GM12878 (cell line): ENCODE results near the gene MYCN. TPM values are rescaled to one million over a fixed set of nuclear protein-coding genes. Genes with fewer than 3 reads are reported as not detected.

Experiments
- ATAC-seq: fragments of 200-7000 bp; cut with Tn5 transposase; 3 replicates; pipeline ENCODE4 v1.9.1; 2020; ENCODE audit warnings: mild to moderate bottlenecking, moderate library complexity
- BruUV-seq: library from RNA; stranded (reverse); fragments of 400-500 nt; replicated peaks from 2 replicates; lab custom pipeline; 2021; lab: Mats Ljungman, UMichigan
- CTCF ChIA-PET: fragments of 300-600 bp; sonication (Branson Sonifier 250); formaldehyde crosslinking; extraction: SDS; loops from one replicate; lab custom pipeline; 2021; ENCODE audit warnings: inconsistent platforms; lab: Yijun Ruan, JAX
- POLR2A ChIA-PET: fragments of 350-600 bp; formaldehyde crosslinking; extraction: SDS; loops from one replicate; lab custom pipeline; 2021; ENCODE audit warnings: inconsistent platforms; lab: Charles Lee
- RAD21 ChIA-PET: fragments of 300-600 bp; sonication (Branson Sonifier 250); formaldehyde crosslinking; loops from one replicate; lab custom pipeline; 2023; ENCODE audit warnings: antibody characterized with exemption; ENCODE audit not compliant: unreplicated experiment; lab: Charles Lee
- SMC1A ChIA-PET: fragments of 300-600 bp; sonication (Branson Sonifier 250); formaldehyde crosslinking; loops from one replicate; lab custom pipeline; 2023; ENCODE audit not compliant: unreplicated experiment, uncharacterized antibody; lab: Charles Lee
- DNase-seq: peaks from one replicate; pipeline ENCODE4 v3.0.0-alpha.2; 2011; ENCODE audit warnings: low read depth, low spot score
- FAIRE-seq: peaks from 3 replicates; lab custom pipeline; 2011; peaks lifted over from hg19 to GRCh38; lab: Jason Lieb, UNC
- H2AFZ ChIP-seq: 2 replicates; pipeline ENCODE4 v1.6.0; 2011; ENCODE audit warnings: low read depth, low read length, control low read depth; ENCODE audit not compliant: control insufficient read depth
- H3K27ac ChIP-seq: 2 replicates; pipeline ENCODE4 v1.5.1; 2011; ENCODE audit warnings: control low read depth; ENCODE audit not compliant: control insufficient read depth, insufficient read depth
- H3K27me3 ChIP-seq, 2 experiments: replicated peaks in 1 of 2; 2 replicates each; pipeline versions ENCODE4 v1.6.0 to v1.6.1; 2011; ENCODE audit warnings: low read length in 1 of 2; ENCODE audit not compliant: control insufficient read depth in 2 of 2, insufficient read depth in 2 of 2
- H3K36me3 ChIP-seq, 2 experiments: 2 replicates each; pipeline ENCODE4 v1.5.1; 2011; ENCODE audit warnings: low read length in 1 of 2; ENCODE audit not compliant: control insufficient read depth in 2 of 2, insufficient read depth in 2 of 2
- H3K4me1 ChIP-seq: 2 replicates; pipeline ENCODE4 v1.6.1; 2011; ENCODE audit warnings: mild to moderate bottlenecking, low read length, moderate library complexity, mixed read lengths; ENCODE audit not compliant: control insufficient read depth, insufficient read depth
- H3K4me2 ChIP-seq: 2 replicates; pipeline ENCODE4 v1.6.0; 2011; ENCODE audit warnings: control low read depth; ENCODE audit not compliant: control insufficient read depth, insufficient read depth
- H3K4me3 ChIP-seq: fragments of 200-600 bp; sonication (generic); 2 replicates; pipeline ENCODE4 v1.5.1; 2016
- H3K79me2 ChIP-seq: 2 replicates; pipeline ENCODE4 v1.6.0; 2011; ENCODE audit warnings: low read length; ENCODE audit not compliant: control insufficient read depth, insufficient read depth
- H3K9ac ChIP-seq: 2 replicates; pipeline ENCODE4 v1.8.0; 2011; ENCODE audit warnings: low read length, control low read depth, mixed read lengths; ENCODE audit not compliant: control insufficient read depth, insufficient read depth
- H3K9me3 ChIP-seq: replicated peaks from 3 replicates; pipeline ENCODE4 v1.5.1; 2011; ENCODE audit warnings: mild to moderate bottlenecking, low read length; ENCODE audit not compliant: control insufficient read depth, insufficient read depth
- H4K20me1 ChIP-seq: 2 replicates; pipeline ENCODE4 v1.6.0; 2011; ENCODE audit not compliant: control insufficient read depth, insufficient read depth
- EGR1 ChIP-seq, 2 experiments: IDR thresholded peaks; 1 replicate in 1 of 2; 2 replicates in 1 of 2; pipeline ENCODE4 v1.6.1; 2011 to 2012; ENCODE audit warnings: low read depth in 2 of 2, low read length in 2 of 2, borderline replicate concordance in 1 of 2, mild to moderate bottlenecking in 1 of 2, moderate library complexity in 1 of 2
- MTA3 ChIP-seq: IDR thresholded peaks from 2 replicates; pipeline ENCODE4 v1.6.1; 2012; ENCODE audit warnings: low read length, inconsistent platforms, borderline replicate concordance
- STAT3 ChIP-seq: IDR thresholded peaks from 2 replicates; pipeline ENCODE4 v1.6.1; 2011; ENCODE audit warnings: low read depth, low read length, improper control_type of control experiment
- SUZ12 ChIP-seq: fragments of 200-600 bp; sonication (generic); IDR thresholded peaks from one replicate; pipeline ENCODE4 v1.6.1; 2018; ENCODE audit warnings: antibody characterized with exemption, mild to moderate bottlenecking; ENCODE audit not compliant: unreplicated experiment
- ZSCAN29 ChIP-seq: fragments of 450-650 bp; IDR thresholded peaks from 2 replicates; pipeline ENCODE4 v1.6.1; 2017; ENCODE audit warnings: mild to moderate bottlenecking, moderate library complexity
- WGBS: methylation state at CpG from one replicate; pipeline ENCODE4 v1.1.6; 2016; ENCODE audit warnings: low lambda C conversion rate; ENCODE audit not compliant: insufficient replicate concordance, insufficient coverage; ENCODE audit errors: missing lambda C conversion rate; 5-methylcytosine and 5-hydroxymethylcytosine counted together
- in situ Hi-C: fragments of 300-500 bp; cut with MboI; formaldehyde crosslinking; loops from 9 replicates; pipeline ENCODE4 v1.14.3; 2018; ENCODE audit warnings: mixed read lengths
- intact Hi-C: fragments of 100-400 bp; cut with micrococcal nuclease; formaldehyde crosslinking; loops from one replicate; pipeline ENCODE4 v1.14.2; 2022; ENCODE audit not compliant: unreplicated experiment
- polyA plus RNA-seq, 11 experiments: library from polyadenylated mRNA; depleted of rRNA in 4 of 11; unstranded in 6 of 11; stranded (reverse) in 5 of 11; fragments of >200 nt; fragmentation: Nextera tagmentation in 4 of 11; fragmentation: Illumina TruSeq in 1 of 11; extraction: Ambion mirVana in 4 of 11; extraction: Trizol in 1 of 11; gene quantifications; 1 replicate in 1 of 11; 2 replicates in 10 of 11; pipeline versions ENCODE4 v1.2.1 to v1.2.3, GENCODE V29; 2011 to 2016; ENCODE audit warnings: inconsistent platforms in 2 of 11, missing spikeins in 2 of 11, low read depth in 1 of 11
- total RNA-seq, 4 experiments: library from RNA; depleted of rRNA in 3 of 4; stranded (reverse); fragments of >200 nt in 3 of 4; fragmentation: Illumina TruSeq in 1 of 4; extraction: Trizol in 1 of 4; gene quantifications; 2 replicates each; pipeline versions ENCODE4 v1.2.1 to v1.2.3, GENCODE V29; 2013 to 2021
- TF ChIP-seq, protein P1 (sequence below), 3 experiments: IDR thresholded peaks in 2 of 3; conservative IDR thresholded peaks in 1 of 3; 2 replicates each; pipeline ENCODE4 v1.5.1; 2011; ENCODE audit warnings: low read depth in 3 of 3, low read length in 3 of 3, mild to moderate bottlenecking in 3 of 3, control low read depth in 2 of 3, moderate library complexity in 2 of 3, inconsistent platforms in 1 of 3, mixed read lengths in 1 of 3; ENCODE audit not compliant: control insufficient read depth in 2 of 3, insufficient read depth in 1 of 3; ENCODE audit errors: extremely low read depth in 1 of 3

The MYCN gene
- total and polyA plus RNA-seq, 10 of the 15 experiments (the other 5 are each of a cell fraction or from before 2014, with no cell fraction given) = not detected

DNA sequence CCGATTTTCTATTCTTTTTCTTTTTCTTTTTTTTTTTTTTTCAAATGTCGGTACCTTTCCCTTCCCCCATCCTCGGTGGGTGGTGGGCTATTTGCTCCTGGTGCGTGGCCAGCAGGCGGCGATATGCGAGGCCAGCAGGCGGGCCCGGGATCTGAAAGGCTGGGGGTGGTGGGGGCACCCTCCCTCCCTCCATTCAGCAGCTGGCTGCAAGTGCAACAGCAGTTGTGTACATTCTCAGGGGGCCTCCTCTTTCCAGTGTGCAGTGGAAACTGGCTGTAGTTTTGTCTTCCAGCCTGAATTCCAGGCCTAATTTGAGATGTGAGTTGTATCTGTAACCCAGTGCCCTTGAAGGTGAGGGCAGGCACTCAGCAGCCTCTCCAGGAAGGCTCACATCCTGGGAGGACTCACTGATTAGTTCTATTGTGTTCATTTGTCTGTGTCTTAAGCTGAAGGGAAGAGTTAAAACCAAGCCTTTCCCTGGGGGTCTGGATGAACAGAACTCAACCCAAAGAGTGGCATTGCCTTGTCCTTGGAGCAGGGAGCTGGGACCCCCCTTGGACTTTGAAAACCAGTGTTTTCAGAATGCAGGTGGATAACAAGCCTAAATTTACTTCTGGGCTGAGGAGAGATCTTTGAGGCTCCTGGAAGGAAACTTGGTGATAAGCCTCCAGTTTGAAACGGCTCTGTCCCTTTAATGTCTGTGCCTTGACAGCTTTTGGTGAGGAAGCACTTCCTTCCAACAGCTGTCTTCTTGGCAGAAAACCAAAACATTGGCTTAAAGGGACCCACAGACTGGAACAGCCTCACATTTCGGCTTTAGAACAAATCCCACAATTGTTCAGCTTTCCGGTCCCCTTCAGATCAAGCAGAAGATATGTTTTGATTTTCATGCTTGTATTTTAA lies 3.3 kb downstream of the MYCN start:
- Histone ChIP-seq H3K4me2 (no peak overlapping the region), H3K4me1 (no peaks in the 10 kb centered on the region), H3K79me2 (no peaks in the 10 kb centered on the region), H3K4me3 (no peak overlapping the region), H3K9ac (no peak overlapping the region), H3K36me3 (no peaks in the 10 kb centered on the region), H4K20me1 (no peaks in the 10 kb centered on the region), H3K9me3 (no peaks in the 10 kb centered on the region), H3K27ac (no peak overlapping the region), H3K27me3 (peaks cover 12 to 17% of the 10 kb centered on the region in 2 experiments), H2AFZ (no peak overlapping the region)
- WGBS = 0% methylated on average over 6 of the region's 12 CpGs
- intact Hi-C loops (no loop called here), in situ Hi-C loops (loop anchor here (25.0 kb wide), 1 partner anchor 819 kb away; no protein-coding TSS in a partner anchor)
- no peak for FAIRE-seq
- SMC1A ChIA-PET = no interaction called here
- BruUV-seq = no TSS peak
- DNase-seq = no peak
- RAD21 ChIA-PET = no interaction called here
- no peak for ATAC-seq
- CTCF ChIA-PET = no interaction called here
- POLR2A ChIA-PET = interaction anchor here (0.7 kb wide), 1 partner anchor 1252 kb away, joined by 3 read pairs; no protein-coding TSS in a partner anchor
- TF ChIP-seq MTA3 (no peak), EGR1 (IDR thresholded peaks at IDR 0.05; ENCODE audit: borderline replicate concordance in 1 of 2, low read depth in 2 of 2, low read length in 2 of 2) (no peak), SUZ12 (no peak), ZSCAN29 (no peak), STAT3 (no peak)
- TF ChIP-seq, protein P1, sequence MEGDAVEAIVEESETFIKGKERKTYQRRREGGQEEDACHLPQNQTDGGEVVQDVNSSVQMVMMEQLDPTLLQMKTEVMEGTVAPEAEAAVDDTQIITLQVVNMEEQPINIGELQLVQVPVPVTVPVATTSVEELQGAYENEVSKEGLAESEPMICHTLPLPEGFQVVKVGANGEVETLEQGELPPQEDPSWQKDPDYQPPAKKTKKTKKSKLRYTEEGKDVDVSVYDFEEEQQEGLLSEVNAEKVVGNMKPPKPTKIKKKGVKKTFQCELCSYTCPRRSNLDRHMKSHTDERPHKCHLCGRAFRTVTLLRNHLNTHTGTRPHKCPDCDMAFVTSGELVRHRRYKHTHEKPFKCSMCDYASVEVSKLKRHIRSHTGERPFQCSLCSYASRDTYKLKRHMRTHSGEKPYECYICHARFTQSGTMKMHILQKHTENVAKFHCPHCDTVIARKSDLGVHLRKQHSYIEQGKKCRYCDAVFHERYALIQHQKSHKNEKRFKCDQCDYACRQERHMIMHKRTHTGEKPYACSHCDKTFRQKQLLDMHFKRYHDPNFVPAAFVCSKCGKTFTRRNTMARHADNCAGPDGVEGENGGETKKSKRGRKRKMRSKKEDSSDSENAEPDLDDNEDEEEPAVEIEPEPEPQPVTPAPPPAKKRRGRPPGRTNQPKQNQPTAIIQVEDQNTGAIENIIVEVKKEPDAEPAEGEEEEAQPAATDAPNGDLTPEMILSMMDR (IDR thresholded peaks at IDR 0.05 in 2 of 3, conservative IDR thresholded peaks at IDR 0.05 in 1 of 3; ENCODE audit: control insufficient read depth in 2 of 3, extremely low read depth in 1 of 3, insufficient read depth in 1 of 3, low read depth in 3 of 3, low read length in 3 of 3) = 0 out of 6 replicates have a peak, but pooled peaks have one; percentile 1 to 18 (median 17)
